GM06990 (cell line): ENCODE data around the gene NISCH.

ENCODE experiments used
- DNase-seq: peaks from one replicate; pipeline ENCODE4 v3.0.0-alpha.2; 2011; ENCODE audit not compliant: insufficient read length; ENCODE audit errors: extremely low read depth
- H3K27me3 ChIP-seq: replicated peaks from 2 replicates; pipeline ENCODE4 v1.6.0; 2011; ENCODE audit warnings: low read length; ENCODE audit not compliant: control insufficient read depth, insufficient read depth
- H3K36me3 ChIP-seq: 2 replicates; pipeline ENCODE4 v1.5.1; 2011; ENCODE audit warnings: low read length; ENCODE audit not compliant: control insufficient read depth, insufficient read depth
- H3K4me3 ChIP-seq: replicated peaks from 2 replicates; pipeline ENCODE4 v1.5.1; 2011; ENCODE audit warnings: low read depth, mild to moderate bottlenecking, control low read depth, low read length
- TF ChIP-seq, protein P1 (sequence below): IDR thresholded peaks from 2 replicates; pipeline ENCODE4 v1.5.1; 2011; ENCODE audit warnings: low read length, control low read depth, mild to moderate bottlenecking, inconsistent platforms; ENCODE audit not compliant: insufficient read depth, poor library complexity, severe bottlenecking

Gene NISCH

DNA sequence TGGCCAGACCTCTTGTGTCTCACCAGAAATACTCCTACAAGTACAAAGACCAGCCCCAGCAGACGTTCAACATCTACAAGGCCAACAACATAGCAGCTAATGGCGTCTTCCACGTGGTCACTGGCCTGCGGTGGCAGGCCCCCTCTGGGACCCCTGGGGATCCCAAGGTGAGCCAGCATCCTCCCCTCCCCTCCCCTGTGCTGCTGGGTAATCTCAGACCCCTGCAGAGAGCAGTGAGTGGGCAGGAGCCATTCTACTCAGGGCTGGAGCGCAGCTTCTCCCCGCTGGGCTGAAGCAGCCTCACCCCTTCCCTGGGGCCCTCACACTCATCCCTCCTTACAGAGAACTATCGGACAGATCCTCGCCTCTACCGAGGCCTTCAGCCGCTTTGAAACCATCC lies 49.6 kb downstream of the NISCH start:
- Histone ChIP-seq H3K27me3 (no peaks in the 10 kb centered on the region; the same call in 1 of the 2 replicates), H3K4me3 (no peak overlapping the region), H3K36me3 (no peaks in the 10 kb centered on the region)
- TF ChIP-seq, protein P1, sequence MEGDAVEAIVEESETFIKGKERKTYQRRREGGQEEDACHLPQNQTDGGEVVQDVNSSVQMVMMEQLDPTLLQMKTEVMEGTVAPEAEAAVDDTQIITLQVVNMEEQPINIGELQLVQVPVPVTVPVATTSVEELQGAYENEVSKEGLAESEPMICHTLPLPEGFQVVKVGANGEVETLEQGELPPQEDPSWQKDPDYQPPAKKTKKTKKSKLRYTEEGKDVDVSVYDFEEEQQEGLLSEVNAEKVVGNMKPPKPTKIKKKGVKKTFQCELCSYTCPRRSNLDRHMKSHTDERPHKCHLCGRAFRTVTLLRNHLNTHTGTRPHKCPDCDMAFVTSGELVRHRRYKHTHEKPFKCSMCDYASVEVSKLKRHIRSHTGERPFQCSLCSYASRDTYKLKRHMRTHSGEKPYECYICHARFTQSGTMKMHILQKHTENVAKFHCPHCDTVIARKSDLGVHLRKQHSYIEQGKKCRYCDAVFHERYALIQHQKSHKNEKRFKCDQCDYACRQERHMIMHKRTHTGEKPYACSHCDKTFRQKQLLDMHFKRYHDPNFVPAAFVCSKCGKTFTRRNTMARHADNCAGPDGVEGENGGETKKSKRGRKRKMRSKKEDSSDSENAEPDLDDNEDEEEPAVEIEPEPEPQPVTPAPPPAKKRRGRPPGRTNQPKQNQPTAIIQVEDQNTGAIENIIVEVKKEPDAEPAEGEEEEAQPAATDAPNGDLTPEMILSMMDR: no peak
- no peak for DNase-seq

DNA sequence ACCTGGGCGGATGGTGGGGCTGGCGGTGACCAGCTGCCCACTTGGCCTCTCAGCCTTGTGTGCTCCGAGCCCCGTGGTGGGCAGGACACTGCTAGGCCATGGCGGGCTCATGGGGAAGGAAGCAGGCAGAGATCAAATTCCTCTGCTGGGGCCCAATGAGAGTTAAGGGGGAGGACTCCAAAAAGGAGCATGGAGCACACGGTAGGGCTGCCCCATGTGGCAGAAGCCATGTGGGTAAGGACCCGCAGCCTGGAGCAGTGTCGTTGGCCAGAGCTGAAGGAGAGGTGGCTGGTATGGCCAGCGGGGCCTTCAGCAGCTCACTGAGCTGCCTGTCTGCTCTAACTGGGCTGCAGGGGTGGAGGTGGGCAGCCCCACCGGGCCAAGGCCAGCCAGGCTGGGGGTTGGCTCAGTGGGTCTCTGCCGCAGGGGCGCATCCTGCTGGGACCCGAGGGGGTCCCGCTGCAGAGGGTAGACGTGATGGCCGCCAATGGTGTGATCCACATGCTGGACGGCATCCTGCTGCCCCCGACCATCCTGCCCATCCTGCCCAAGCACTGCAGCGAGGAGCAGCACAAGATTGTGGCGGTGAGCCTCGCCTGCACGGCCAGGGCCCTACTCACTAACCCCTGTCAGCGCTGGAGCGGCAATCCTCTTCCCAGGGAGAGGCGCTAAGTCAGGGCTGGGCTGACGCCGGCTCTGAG lies 51.0 kb downstream of the NISCH start:
- TF ChIP-seq, protein P1: no peak

DNA sequence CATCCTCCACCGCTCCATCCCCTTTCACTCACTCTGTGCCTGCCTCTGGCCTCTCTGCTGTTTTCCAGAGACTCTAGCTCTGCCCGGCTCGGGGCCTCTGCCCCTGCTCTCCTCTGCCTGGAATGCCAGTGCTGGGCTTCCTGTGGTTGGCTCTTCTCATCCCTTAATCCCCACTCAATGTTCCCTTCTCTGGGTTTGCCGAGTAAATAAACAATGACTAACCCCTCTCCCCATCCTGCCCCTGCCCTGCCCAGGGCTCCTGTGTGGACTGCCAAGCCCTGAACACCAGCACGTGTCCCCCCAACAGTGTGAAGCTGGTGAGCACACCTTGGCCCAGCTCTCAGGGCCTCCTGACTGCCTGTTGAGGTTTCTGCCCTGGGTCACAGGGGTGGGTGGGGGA lies 52.0 kb downstream of the NISCH start:
- no peak overlapping the region for H3K4me3 ChIP-seq
- no peaks in the 10 kb centered on the region; the same call in 1 of the 2 replicates for H3K27me3 ChIP-seq
- H3K36me3 ChIP-seq: no peaks in the 10 kb centered on the region
- DNase-seq: no peak
- TF ChIP-seq, protein P1: no peak

More for the DNA sequence above, 51.0 kb downstream of the NISCH start:
- Histone ChIP-seq H3K27me3 (no peaks in the 10 kb centered on the region; the same call in 1 of the 2 replicates), H3K36me3 (no peaks in the 10 kb centered on the region), H3K4me3 (no peak overlapping the region)
- DNase-seq: no peak

DNA sequence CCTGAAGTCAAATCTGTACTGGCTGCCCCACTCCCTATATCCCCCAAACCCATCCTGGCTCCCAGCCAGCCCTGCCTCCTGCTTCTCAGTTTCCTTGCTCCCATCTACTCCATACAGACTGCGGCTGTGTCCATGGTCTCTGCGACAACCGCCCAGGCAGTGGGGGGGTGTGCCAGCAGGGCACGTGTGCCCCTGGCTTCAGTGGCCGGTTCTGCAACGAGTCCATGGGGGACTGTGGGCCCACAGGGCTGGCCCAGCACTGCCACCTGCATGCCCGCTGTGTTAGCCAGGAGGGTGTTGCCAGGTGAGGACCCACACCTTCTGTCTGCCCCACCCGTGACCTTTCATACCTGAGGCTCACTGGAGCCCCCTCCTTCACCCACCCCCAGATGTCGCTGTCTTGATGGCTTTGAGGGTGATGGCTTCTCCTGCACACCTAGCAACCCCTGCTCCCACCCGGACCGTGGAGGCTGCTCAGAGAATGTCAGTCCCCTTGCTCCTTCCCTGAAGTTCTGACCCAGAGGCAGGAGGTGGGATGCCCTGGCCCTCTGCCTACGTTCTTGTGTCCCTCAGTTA lies 54.4 kb downstream of the NISCH start:
- no peaks in the 10 kb centered on the region for H3K36me3 ChIP-seq
- TF ChIP-seq, protein P1: peak; percentile 31
- H3K27me3 ChIP-seq: no peaks in the 10 kb centered on the region; the same call in 1 of the 2 replicates
- DNase-seq: no peak
- H3K4me3 ChIP-seq: no peak overlapping the region

DNA sequence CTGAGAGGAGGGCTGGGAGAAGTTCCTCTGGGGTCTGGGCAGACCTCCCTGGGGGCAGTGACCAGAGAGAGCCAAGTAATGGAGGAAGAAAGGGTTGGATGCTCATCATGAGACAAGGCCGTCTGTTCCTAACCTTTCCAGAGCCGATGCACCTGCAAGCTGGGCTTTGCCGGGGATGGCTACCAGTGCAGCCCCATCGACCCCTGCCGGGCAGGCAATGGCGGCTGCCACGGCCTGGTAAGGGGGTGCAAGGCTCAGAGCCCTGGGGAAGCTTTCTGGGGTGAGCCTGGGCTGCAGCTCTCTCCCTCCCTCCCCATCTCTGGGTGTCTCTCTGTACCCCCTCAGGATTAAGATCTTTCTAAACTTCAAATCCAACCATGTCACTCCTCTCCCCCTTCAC lies 56.1 kb downstream of the NISCH start:
- DNase-seq: no peak
- no peaks in the 10 kb centered on the region for H3K36me3 ChIP-seq
- TF ChIP-seq, protein P1: no peak
- H3K4me3 ChIP-seq: no peak overlapping the region
- H3K27me3 ChIP-seq: no peaks in the 10 kb centered on the region; the same call in 1 of the 2 replicates

DNA sequence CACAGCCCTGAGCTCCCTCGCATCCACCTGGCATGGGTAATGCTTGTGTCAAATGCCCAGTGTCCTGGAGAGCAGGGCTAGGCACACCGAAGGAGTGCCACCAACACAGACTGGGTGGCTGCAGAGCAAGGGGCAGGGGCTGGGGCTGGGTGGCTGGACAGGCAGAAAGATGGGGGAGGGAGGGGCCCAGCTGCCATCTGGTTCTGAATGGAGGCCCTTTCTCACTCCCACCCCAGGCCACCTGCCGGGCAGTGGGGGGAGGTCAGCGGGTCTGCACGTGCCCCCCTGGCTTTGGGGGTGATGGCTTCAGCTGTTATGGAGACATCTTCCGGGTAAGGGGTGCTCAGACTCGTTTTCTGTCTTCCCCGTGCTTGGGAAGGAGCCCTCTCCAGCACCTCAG lies 56.7 kb downstream of the NISCH start:
- DNase-seq: no peak
- H3K27me3 ChIP-seq: no peaks in the 10 kb centered on the region; the same call in 1 of the 2 replicates
- no peaks in the 10 kb centered on the region for H3K36me3 ChIP-seq
- TF ChIP-seq, protein P1: no peak
- no peak overlapping the region for H3K4me3 ChIP-seq
